IMR-90 (cell line): Measurements from ENCODE around the gene CACNG5. TPM values are rescaled to one million over a fixed set of nuclear protein-coding genes. Genes with fewer than 3 reads are reported as not detected.

Source experiments
- ATAC-seq: fragments of 200-7000 bp; cut with Tn5 transposase; 2 replicates; pipeline ENCODE4 v1.9.1; 2020; ENCODE audit warnings: low read depth, mild to moderate bottlenecking, moderate library complexity
- BruUV-seq: library from RNA; stranded (reverse); fragments of 400-500 nt; replicated peaks from 2 replicates; lab custom pipeline; 2021; lab: Mats Ljungman, UMichigan
- CTCF ChIA-PET: fragments of 300-600 bp; formaldehyde crosslinking; extraction: SDS; loops from one replicate; lab custom pipeline; 2021; ENCODE audit warnings: antibody characterized with exemption; lab: Yijun Ruan, JAX
- POLR2A ChIA-PET: fragments of 300-600 bp; sonication (Branson Sonifier 250); formaldehyde crosslinking; loops from one replicate; lab custom pipeline; 2022; ENCODE audit warnings: antibody characterized with exemption; ENCODE audit not compliant: unreplicated experiment; lab: Charles Lee
- DNase-seq: peaks from one replicate; pipeline ENCODE4 v3.0.0; 2013
- H2AFZ ChIP-seq: replicated peaks from 2 replicates; pipeline ENCODE3; 2013; ENCODE audit warnings: low read length, mild to moderate bottlenecking; ENCODE audit not compliant: poor library complexity
- H2AK5ac ChIP-seq: 2 replicates; pipeline ENCODE4 v1.6.1; 2013; ENCODE audit warnings: low read depth, low read length, inconsistent platforms
- H2AK9ac ChIP-seq: replicated peaks from 2 replicates; pipeline ENCODE3; 2013; ENCODE audit warnings: mild to moderate bottlenecking, low read depth, low read length, moderate library complexity; ENCODE audit not compliant: poor library complexity
- H2BK120ac ChIP-seq: 2 replicates; pipeline ENCODE4 v1.6.1; 2013; ENCODE audit warnings: low read depth, low read length, inconsistent platforms
- H2BK15ac ChIP-seq: 3 replicates; pipeline ENCODE4 v1.6.1; 2013; ENCODE audit warnings: low read depth, low read length, inconsistent platforms
- H2BK20ac ChIP-seq: 2 replicates; pipeline ENCODE4 v1.6.1; 2013; ENCODE audit warnings: low read depth, mild to moderate bottlenecking, inconsistent platforms, low read length, moderate library complexity
- H2BK5ac ChIP-seq: 2 replicates; pipeline ENCODE4 v1.6.1; 2013; ENCODE audit warnings: mild to moderate bottlenecking, low read depth, low read length, inconsistent platforms; ENCODE audit not compliant: poor library complexity, severe bottlenecking
- H3K14ac ChIP-seq: replicated peaks from 2 replicates; pipeline ENCODE4 v1.6.1; 2013; ENCODE audit warnings: low read depth, low read length, inconsistent platforms
- H3K18ac ChIP-seq: 2 replicates; pipeline ENCODE4 v1.6.1; 2013; ENCODE audit warnings: low read depth, low read length, control low read depth
- H3K23ac ChIP-seq: 2 replicates; pipeline ENCODE4 v1.6.1; 2013; ENCODE audit warnings: low read depth, low read length, inconsistent platforms
- H3K27ac ChIP-seq: 2 replicates; pipeline ENCODE4 v1.5.1; 2013; ENCODE audit warnings: mild to moderate bottlenecking, control low read depth, low read length; ENCODE audit not compliant: insufficient read depth
- H3K27me3 ChIP-seq: 2 replicates; pipeline ENCODE4 v1.6.1; 2013; ENCODE audit warnings: low read length; ENCODE audit not compliant: control insufficient read depth, insufficient read depth
- H3K36me3 ChIP-seq: 2 replicates; pipeline ENCODE4 v1.6.1; 2013; ENCODE audit warnings: low read length, mixed read lengths; ENCODE audit not compliant: control insufficient read depth, insufficient read depth
- H3K4ac ChIP-seq: 2 replicates; pipeline ENCODE4 v1.6.1; 2013; ENCODE audit warnings: low read depth, low read length, inconsistent platforms
- H3K4me1 ChIP-seq: 2 replicates; pipeline ENCODE4 v1.6.1; 2013; ENCODE audit warnings: low read length, mixed read lengths; ENCODE audit not compliant: control insufficient read depth, insufficient read depth
- H3K4me2 ChIP-seq: 2 replicates; pipeline ENCODE4 v1.6.1; 2013; ENCODE audit warnings: low read depth, mild to moderate bottlenecking, control low read depth, low read length, moderate library complexity
- H3K4me3 ChIP-seq: 2 replicates; pipeline ENCODE4 v1.5.1; 2013; ENCODE audit warnings: low read depth, mild to moderate bottlenecking, control low read depth, low read length, moderate library complexity; ENCODE audit not compliant: insufficient read depth
- H3K56ac ChIP-seq: 2 replicates; pipeline ENCODE4 v1.6.1; 2013; ENCODE audit warnings: low read length, inconsistent platforms; ENCODE audit not compliant: insufficient read depth; ENCODE audit errors: extremely low read depth
- H3K79me1 ChIP-seq, 2 experiments: 2 replicates each; pipeline ENCODE4 v1.6.1; 2013; ENCODE audit warnings: low read length in 2 of 2, inconsistent platforms in 1 of 2, low read depth in 1 of 2
- H3K9ac ChIP-seq: 2 replicates; pipeline ENCODE4 v1.6.1; 2013; ENCODE audit warnings: low read depth, low read length, control low read depth
- H3K9me1 ChIP-seq: 2 replicates; pipeline ENCODE4 v1.6.1; 2013; ENCODE audit warnings: low read length, inconsistent platforms; ENCODE audit not compliant: insufficient read depth
- H3K9me3 ChIP-seq: 2 replicates; pipeline ENCODE4 v1.6.1; 2013; ENCODE audit warnings: low read length; ENCODE audit not compliant: control insufficient read depth, insufficient read depth
- H4K20me1 ChIP-seq: 2 replicates; pipeline ENCODE4 v1.6.1; 2013; ENCODE audit warnings: low read length, inconsistent platforms; ENCODE audit not compliant: insufficient read depth
- H4K5ac ChIP-seq: 2 replicates; pipeline ENCODE4 v1.6.1; 2013; ENCODE audit warnings: mild to moderate bottlenecking, low read depth, low read length, control low read depth
- H4K8ac ChIP-seq, 2 experiments: 2 replicates each; pipeline ENCODE4 v1.6.1; 2013; ENCODE audit warnings: low read depth in 2 of 2, low read length in 2 of 2, control low read depth in 1 of 2, inconsistent platforms in 1 of 2
- H4K91ac ChIP-seq: 2 replicates; pipeline ENCODE4 v1.6.1; 2013; ENCODE audit warnings: low read depth, low read length, inconsistent platforms; ENCODE audit not compliant: insufficient read depth
- BHLHE40 ChIP-seq: fragments of 150-350 bp; IDR thresholded peaks from 2 replicates; pipeline ENCODE4 v1.6.1; 2016; ENCODE audit warnings: mild to moderate bottlenecking, low read depth, low read length
- CTCF ChIP-seq: conservative IDR thresholded peaks from 2 replicates; pipeline ENCODE4 v1.5.1; 2012; ENCODE audit warnings: mild to moderate bottlenecking, low read depth, low read length, improper control_type of control experiment
- ELK1 ChIP-seq: fragments of 150-350 bp; IDR thresholded peaks from 2 replicates; pipeline ENCODE4 v1.6.1; 2016; ENCODE audit warnings: low read depth, mild to moderate bottlenecking, low read length, moderate library complexity, borderline replicate concordance
- FOS ChIP-seq: fragments of 150-350 bp; IDR thresholded peaks from 2 replicates; pipeline ENCODE4 v1.6.1; 2016; ENCODE audit warnings: low read depth, low read length
- MAFK ChIP-seq: IDR thresholded peaks from 2 replicates; pipeline ENCODE4 v1.6.1; 2012; ENCODE audit warnings: low read depth, low read length, improper control_type of control experiment
- MXI1 ChIP-seq: IDR thresholded peaks from 2 replicates; pipeline ENCODE4 v1.6.1; 2012; ENCODE audit warnings: low read depth, mild to moderate bottlenecking, low read length, moderate library complexity, borderline replicate concordance
- SMC3 ChIP-seq: fragments of 150-350 bp; IDR thresholded peaks from 2 replicates; pipeline ENCODE4 v1.6.1; 2016; ENCODE audit warnings: low read depth, mild to moderate bottlenecking, antibody characterized with exemption, low read length, moderate library complexity
- WGBS, 2 experiments: methylation state at CpG; one replicate each; pipeline versions ENCODE4 v1.1.5 to v1.1.7; 2013; ENCODE audit warnings: missing lambda C conversion rate in 2 of 2; ENCODE audit not compliant: insufficient read length in 1 of 2; ENCODE audit errors: extremely low coverage in 2 of 2; 5-methylcytosine and 5-hydroxymethylcytosine counted together
- dilution Hi-C: fragments of 300-500 bp; cut with HindIII; formaldehyde crosslinking; loops from one replicate; pipeline ENCODE4 v1.14.3; 2018; ENCODE audit warnings: low sequenced_read_pairs; ENCODE audit not compliant: unreplicated experiment
- in situ Hi-C: fragments of 300-500 bp; cut with MboI; formaldehyde crosslinking; loops from 3 replicates; pipeline ENCODE4 v1.14.3; 2019; ENCODE audit warnings: low sequenced_read_pairs, inconsistent platforms, mixed read lengths
- intact Hi-C: fragments of 100-400 bp; cut with micrococcal nuclease; formaldehyde crosslinking; loops from 2 replicates; pipeline ENCODE4 v1.10.0; 2022
- polyA plus RNA-seq, 3 experiments: library from polyadenylated mRNA; depleted of rRNA; stranded (reverse); fragments of >200 nt; gene quantifications; 2 replicates each; pipeline ENCODE4 v1.2.3, GENCODE V29; 2012; ENCODE audit warnings: low replicate concordance in 1 of 3
- total RNA-seq: library from RNA; depleted of rRNA; stranded (reverse); fragments of >200 nt; gene quantifications from 2 replicates; pipeline ENCODE4 v1.2.3, GENCODE V29; 2012

CACNG5 gene
- total and polyA plus RNA-seq, 2 of the 4 experiments (the other 2 are of a cell fraction) = not detected

DNA sequence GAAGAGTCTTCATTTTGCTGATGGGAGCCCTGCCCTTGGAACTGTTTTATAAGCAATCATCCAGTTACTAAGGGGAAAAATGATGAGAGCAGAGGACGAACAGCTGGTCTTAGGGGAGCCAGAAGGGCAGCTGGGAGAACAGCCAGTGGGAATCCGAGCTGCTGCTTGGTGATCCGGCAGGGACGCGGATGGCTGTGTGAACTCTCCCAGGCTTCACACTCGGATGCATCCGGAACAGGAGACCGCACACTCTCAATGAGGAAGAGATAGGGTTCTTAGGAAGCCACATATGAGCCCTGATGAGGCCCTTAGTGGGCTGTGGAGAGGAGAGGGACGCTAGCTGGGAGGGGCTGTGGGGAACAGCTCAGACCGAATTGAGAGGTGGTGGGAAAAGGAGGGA, 5.0 kb upstream of the CACNG5 start:
- POLR2A ChIA-PET = no interaction called here
- intact Hi-C loops (no loop called here), in situ Hi-C loops (no loop called here), dilution Hi-C loops (no loop called here)
- 4% methylated on average over 4 of the region's 10 CpGs; no CpG with 5 or more reads in 1 of the 2 experiments for WGBS, 2 experiments
- Histone ChIP-seq H4K91ac (no peak overlapping the region), H2BK15ac (no peak overlapping the region), H2BK120ac (no peak overlapping the region), H3K9me1 (no peaks in the 10 kb centered on the region), H4K5ac (no peak overlapping the region), H2AFZ (no peak overlapping the region), H3K4me3 (no peak overlapping the region), H4K8ac (no peak overlapping the region), H2BK5ac (no peak overlapping the region), H2AK9ac (no peak overlapping the region), H4K20me1 (no peaks in the 10 kb centered on the region), H3K9ac (no peak overlapping the region), H3K4me1 (no peaks in the 10 kb centered on the region), H3K4ac (no peak overlapping the region), H3K56ac (no peak overlapping the region), H3K27me3 (peaks cover 20% of the 10 kb centered on the region), H3K36me3 (no peaks in the 10 kb centered on the region), H3K9me3 (no peaks in the 10 kb centered on the region), H3K18ac (no peak overlapping the region), H3K27ac (no peak overlapping the region), H3K4me2 (no peak overlapping the region), H2AK5ac (no peak overlapping the region), H3K79me1 (no peaks in the 10 kb centered on the region), H3K14ac (no peak overlapping the region), H3K23ac (no peak overlapping the region), H2BK20ac (no peak overlapping the region)
- DNase-seq = no peak
- TF ChIP-seq BHLHE40 (no peak), SMC3 (no peak), CTCF (no peak), MAFK (no peak), ELK1 (no peak), FOS (no peak), MXI1 (no peak)
- ATAC-seq = peak; percentile 53
- CTCF ChIA-PET = no interaction called here
- BruUV-seq = no TSS peak
